NB4 (cell line): Measurements from ENCODE around the gene FRAT1.
A peak's percentile ranks its signal among the peaks of the same experiment; 100 is the strongest.

Experiments
- DNase-seq: peaks from one replicate; pipeline ENCODE4 v3.0.0; 2010; ENCODE audit warnings: low read depth
- H3K4me3 ChIP-seq: one replicate; pipeline ENCODE4 v1.5.1; 2011; ENCODE audit warnings: mild to moderate bottlenecking, low read depth, low read length, moderate library complexity
- CTCF ChIP-seq: IDR thresholded peaks from one replicate; pipeline ENCODE4 v1.5.1; 2012; ENCODE audit warnings: low read depth, low read length
- MAX ChIP-seq: IDR thresholded peaks from 2 replicates; pipeline ENCODE4 v1.6.1; 2011; ENCODE audit warnings: low read depth, low read length
- MYC ChIP-seq: IDR thresholded peaks from 2 replicates; pipeline ENCODE4 v1.6.1; 2011; ENCODE audit warnings: low read depth, low read length
- POLR2A ChIP-seq: IDR thresholded peaks from 2 replicates; pipeline ENCODE4 v1.6.1; 2011; ENCODE audit warnings: mild to moderate bottlenecking; ENCODE audit not compliant: insufficient read length; ENCODE audit errors: extremely low read depth

The FRAT1 gene

GRCh38 chr10:97362310-97363033 is 43.4 kb downstream of the FRAT1 start:
- no peak for DNase-seq
- no peak for TF ChIP-seq MYC
- TF ChIP-seq CTCF, result no peak
- no peak for TF ChIP-seq POLR2A
- TF ChIP-seq MAX, result no peak

GRCh38 chr10:97363071-97363470 is 44.0 kb downstream of the FRAT1 start:
- no peak overlapping the region for H3K4me3 ChIP-seq
- TF ChIP-seq CTCF (no peak), MAX (no peak), MYC (no peak), POLR2A (no peak)
- DNase-seq, result no peak

More at GRCh38 chr10:97362310-97363033, 43.4 kb downstream of the FRAT1 start:
- H3K4me3 ChIP-seq, result no peak overlapping the region

GRCh38 chr10:97365761-97366351 is 46.8 kb downstream of the FRAT1 start:
- DNase-seq, result peak; percentile 95
- H3K4me3 ChIP-seq, result no peak overlapping the region

GRCh38 chr10:97366572-97366971 is 47.5 kb downstream of the FRAT1 start:
- no peak overlapping the region for H3K4me3 ChIP-seq
- DNase-seq, result no peak
- TF ChIP-seq MYC, result no peak
- TF ChIP-seq CTCF, result no peak
- no peak for TF ChIP-seq MAX
- no peak for TF ChIP-seq POLR2A

More at GRCh38 chr10:97365761-97366351, 46.8 kb downstream of the FRAT1 start:
- peak; percentile 40; the same call in 1 of the 2 replicates for TF ChIP-seq MAX
- TF ChIP-seq MYC, result peak; percentile 13; the same call in 1 of the 2 replicates
- TF ChIP-seq POLR2A, result no peak
- no peak for TF ChIP-seq CTCF

GRCh38 chr10:97367126-97367649 is 48.1 kb downstream of the FRAT1 start:
- TF ChIP-seq POLR2A (no peak), MAX (no peak), MYC (no peak), CTCF (no peak)
- DNase-seq, result no peak
- H3K4me3 ChIP-seq, result no peak overlapping the region
